HL-60 (cell line): ENCODE data around the gene DNMT3A.

ENCODE experiments used
- CTCF ChIP-seq: IDR thresholded peaks from one replicate; pipeline ENCODE4 v1.5.1; 2011; ENCODE audit warnings: low read length, control low read depth, inconsistent platforms; ENCODE audit not compliant: insufficient read depth
- GABPA ChIP-seq: IDR thresholded peaks from 2 replicates; pipeline ENCODE4 v1.6.1; 2012; ENCODE audit warnings: low read depth
- POLR2AphosphoS5 ChIP-seq: IDR thresholded peaks from 2 replicates; pipeline ENCODE4 v1.6.1; 2012; ENCODE audit warnings: low read depth
- SPI1 ChIP-seq: IDR thresholded peaks from 2 replicates; pipeline ENCODE4 v1.6.1; 2012; ENCODE audit warnings: low read depth, mild to moderate bottlenecking, borderline replicate concordance
- TF ChIP-seq, protein P1 (sequence below): IDR thresholded peaks from 2 replicates; pipeline ENCODE4 v1.6.1; 2012; ENCODE audit warnings: low read depth; ENCODE audit not compliant: insufficient replicate concordance

DNA sequence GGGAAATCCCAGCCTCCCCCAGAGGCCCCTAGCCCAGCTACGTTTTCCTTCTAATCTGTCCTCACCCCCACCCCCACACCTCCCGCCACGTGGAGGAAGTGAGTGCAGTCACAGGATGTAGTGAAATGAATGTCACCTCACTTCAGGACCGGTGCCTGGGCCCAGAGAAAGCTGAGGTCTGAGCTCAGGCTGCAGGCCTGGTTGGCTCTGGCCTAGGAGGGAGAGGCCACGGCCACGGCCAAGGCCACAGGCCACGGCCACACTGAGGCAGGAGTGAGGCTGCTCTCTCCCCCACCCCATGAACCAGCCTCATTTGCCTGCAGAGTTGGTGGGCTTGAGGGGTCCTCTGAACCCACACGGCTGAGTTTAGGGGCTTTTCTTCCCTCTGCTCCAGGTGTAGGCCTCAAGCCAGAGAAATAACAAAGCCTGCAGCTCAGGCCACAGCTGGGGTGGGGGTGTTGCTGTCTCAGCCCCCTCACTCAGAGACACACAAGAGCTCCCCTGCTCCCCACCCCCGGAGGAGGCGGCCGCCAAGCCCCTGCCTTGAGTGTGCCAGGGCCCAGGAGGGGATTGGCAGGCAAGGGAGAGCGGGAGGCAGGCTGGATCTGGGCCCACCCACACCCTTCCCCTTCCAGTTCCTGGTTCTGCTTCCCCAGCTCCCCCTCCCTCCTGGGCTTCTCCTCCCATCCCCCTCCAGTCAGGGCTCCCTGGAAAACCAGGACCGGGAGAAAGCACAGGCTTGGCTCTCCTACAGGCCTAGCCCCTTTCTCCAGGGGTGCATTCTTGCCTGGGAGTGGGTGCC, 27.0 kb downstream of the DNMT3A start:
- TF ChIP-seq CTCF (no peak), SPI1 (peak; percentile 47; the same call in 1 of the 2 replicates), POLR2AphosphoS5 (0 out of 2 replicates have a peak, but pooled peaks have one; percentile 35), GABPA (0 out of 2 replicates have a peak, but pooled peaks have one; percentile 40)
- TF ChIP-seq, protein P1, sequence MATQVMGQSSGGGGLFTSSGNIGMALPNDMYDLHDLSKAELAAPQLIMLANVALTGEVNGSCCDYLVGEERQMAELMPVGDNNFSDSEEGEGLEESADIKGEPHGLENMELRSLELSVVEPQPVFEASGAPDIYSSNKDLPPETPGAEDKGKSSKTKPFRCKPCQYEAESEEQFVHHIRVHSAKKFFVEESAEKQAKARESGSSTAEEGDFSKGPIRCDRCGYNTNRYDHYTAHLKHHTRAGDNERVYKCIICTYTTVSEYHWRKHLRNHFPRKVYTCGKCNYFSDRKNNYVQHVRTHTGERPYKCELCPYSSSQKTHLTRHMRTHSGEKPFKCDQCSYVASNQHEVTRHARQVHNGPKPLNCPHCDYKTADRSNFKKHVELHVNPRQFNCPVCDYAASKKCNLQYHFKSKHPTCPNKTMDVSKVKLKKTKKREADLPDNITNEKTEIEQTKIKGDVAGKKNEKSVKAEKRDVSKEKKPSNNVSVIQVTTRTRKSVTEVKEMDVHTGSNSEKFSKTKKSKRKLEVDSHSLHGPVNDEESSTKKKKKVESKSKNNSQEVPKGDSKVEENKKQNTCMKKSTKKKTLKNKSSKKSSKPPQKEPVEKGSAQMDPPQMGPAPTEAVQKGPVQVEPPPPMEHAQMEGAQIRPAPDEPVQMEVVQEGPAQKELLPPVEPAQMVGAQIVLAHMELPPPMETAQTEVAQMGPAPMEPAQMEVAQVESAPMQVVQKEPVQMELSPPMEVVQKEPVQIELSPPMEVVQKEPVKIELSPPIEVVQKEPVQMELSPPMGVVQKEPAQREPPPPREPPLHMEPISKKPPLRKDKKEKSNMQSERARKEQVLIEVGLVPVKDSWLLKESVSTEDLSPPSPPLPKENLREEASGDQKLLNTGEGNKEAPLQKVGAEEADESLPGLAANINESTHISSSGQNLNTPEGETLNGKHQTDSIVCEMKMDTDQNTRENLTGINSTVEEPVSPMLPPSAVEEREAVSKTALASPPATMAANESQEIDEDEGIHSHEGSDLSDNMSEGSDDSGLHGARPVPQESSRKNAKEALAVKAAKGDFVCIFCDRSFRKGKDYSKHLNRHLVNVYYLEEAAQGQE, result no peak
